HG02588 (cell line): ENCODE data around the gene IQCH.

ENCODE experiments used
- ATAC-seq: cut with Tn5 transposase; IDR thresholded peaks from one replicate; pipeline ENCODE4 v1.9.1; 2021; ENCODE audit warnings: mild to moderate bottlenecking, moderate library complexity; ENCODE audit not compliant: unreplicated experiment

Gene IQCH

DNA sequence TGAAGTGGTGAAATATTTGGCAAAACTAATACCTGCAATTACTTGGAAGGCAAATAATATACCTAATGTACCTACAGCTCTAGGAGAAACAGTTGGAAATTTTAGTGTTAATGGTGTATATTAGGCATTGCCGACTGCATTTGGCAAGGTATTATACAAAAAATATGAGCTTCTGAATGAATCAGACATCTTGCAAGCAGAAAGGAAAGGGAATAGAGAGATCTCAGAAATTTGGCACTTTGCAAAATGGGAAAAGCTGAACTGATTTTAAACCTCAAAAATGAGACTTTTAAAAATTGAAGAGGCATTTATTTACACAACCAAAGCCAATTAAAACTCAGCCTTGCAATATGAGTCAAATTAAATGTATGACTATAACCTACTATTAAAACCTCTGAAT lies 226.2 kb downstream of the IQCH start:
- ATAC-seq, result no peak

DNA sequence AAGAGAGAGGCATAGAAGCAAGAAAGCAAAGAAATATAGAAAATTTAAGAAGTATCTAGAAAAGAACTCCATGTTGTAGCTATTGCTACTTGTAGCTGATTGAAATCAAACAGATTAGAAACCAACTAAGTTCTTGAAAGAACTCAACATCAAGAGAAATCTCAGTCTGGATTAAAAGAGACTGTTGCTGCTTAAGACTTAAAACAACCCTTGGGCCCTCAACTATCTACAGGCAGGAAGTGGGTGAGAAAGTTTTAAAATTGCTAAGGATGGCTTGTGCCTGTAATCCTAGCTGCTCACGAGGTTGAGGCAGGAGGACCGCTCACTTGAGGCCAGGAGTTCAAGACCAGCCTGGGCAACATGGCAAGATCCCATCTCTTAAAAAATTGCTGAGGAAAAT lies 227.1 kb downstream of the IQCH start:
- ATAC-seq, result no peak

GRCh38 chr15:67495585-67495984 lies 241.0 kb downstream of the IQCH start:
- no peak for ATAC-seq

DNA sequence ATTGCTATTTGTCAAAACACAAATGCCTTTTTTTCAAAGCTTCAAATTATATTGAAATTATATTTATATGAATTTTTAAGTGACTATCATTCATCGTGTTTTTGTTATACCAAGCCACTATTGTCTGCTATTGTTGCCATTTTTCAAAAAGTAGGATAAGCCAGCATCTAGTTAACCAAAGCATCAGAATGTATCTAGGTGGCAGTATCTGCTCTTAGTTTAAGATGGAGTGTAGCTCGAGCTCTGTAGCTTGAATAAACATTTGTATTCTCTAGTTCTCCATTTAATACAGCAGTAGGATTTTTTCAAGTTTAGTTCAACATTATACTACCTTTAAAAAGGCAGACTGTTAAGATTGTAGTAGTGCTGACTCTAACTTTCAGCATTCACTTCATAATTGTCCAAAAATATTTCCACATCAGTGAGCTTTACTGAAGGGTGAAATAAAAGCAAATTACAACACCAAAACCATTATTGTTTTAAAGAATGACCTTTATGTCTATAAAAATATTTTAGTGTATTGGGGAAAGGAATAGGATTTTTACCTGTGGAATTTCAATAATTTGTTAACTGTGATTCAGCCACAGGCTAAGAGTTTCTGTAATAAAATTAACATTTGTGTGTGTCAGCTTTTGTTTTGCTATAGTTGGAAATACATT lies 246.7 kb downstream of the IQCH start:
- no peak for ATAC-seq

DNA sequence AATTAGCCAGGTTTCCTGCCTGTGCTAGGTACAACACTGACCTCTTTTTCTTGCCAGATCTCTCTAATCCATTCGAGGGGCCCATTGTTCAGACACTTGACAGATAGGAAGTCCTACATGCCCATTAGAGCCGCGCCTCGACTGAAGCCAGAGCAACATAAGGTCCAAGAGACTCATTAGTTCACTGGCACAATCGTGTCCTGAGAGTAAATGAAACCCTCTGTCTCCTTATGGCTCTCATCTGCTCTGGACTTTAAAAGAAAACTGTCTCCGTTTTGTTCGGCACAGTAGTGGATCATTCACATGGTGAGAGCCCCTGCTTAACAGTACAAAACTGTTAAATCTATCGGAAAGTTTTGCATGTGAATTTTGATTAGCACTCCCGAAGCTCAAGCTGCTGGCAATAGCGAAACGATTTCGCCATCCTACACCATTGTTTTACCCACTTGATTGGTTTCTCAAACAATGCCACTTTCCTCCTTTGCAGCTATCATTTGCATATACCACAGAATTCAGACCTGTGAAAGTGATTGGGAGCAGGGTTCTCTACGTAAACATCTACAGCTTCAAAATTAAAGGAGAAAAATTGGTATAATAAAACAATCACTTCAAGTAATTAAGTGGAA lies 247.4 kb downstream of the IQCH start:
- no peak for ATAC-seq

DNA sequence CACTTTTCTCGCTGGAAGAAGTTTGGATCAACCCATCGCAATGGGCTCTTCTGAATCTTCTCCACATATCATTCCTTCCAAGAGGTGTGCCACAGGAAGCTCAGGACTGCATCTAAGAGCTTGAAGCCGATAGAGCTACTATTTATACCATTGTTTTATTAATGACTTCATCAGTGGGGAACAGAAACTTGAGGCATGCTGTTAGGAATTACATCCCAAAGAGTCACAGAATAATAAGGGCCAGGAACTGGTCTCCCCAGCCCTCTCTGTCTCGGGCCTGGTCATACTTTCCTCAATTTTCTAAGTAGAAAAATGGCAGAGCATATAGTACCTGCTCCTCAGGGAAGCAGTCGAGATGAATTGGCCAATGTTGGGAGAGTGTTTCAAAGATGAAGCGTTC lies 249.5 kb downstream of the IQCH start:
- no peak for ATAC-seq

DNA sequence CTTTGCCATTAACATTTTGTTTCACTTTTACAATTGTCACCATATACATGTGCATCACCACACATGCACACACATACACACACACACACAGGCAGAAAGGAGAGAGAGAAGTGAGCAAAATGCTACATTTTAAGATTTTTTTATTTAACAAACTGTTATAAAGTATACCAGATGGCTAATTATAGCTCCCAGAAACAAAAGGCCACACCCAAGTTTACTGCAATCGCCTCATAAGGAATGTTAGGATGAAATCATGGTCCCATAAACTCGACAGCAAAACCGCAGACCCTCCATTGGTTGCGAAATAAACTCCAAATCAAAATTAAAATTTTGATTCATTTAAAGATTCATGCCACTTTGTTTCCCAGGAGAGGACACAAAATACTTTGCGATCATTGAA lies 250.2 kb downstream of the IQCH start:
- no peak for ATAC-seq

- ATAC-seq, result no peak
These were observed 251.3 kb downstream of the IQCH start for GRCh38 chr15:67505675-67506572.

DNA sequence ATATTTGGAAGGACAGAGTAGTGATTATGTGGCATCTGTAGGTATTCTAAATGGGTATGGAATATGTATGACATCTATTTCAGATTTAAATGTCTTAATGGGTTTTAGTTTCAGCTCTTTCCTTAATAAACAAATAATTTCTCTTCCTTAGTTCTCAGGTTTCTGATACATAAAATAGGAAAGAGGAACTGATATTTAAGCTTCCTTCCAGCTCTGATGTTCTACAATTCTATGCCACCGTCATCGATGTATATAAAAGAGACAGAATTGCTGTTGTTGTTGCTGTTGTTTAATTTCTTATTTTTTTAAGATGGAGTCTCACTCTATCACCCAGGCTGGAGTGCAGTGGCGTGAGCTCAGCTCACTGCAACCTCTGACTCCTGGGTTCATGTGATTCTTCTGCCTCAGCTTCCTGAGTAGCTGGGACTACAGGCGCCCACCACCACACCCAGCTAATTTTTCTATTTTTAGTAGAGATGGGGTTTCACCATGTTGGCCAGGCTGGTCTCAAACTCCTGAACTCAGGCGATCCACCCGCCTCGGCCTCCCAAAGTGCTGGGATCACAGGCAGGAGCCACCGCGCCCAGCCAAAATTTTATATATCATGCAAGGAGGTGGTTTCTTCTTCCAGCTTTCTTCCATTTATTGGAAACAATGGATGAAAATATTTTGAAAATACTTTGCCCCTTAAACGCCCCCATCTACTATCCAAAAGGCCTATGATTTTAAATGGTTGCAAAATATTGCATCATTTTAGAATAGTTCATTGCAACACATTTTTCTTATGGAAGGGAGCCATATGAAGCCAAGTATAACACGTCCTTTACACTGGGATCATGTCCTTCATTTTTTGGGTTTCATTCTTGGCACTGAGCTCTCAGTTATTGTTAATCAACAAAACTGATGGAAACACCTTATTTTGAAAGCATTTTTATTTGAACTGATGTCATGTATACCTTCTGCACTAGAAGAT lies 252.5 kb downstream of the IQCH start:
- no peak for ATAC-seq

- no peak for ATAC-seq
These were observed 253.8 kb downstream of the IQCH start for GRCh38 chr15:67508407-67508806.

GRCh38 chr15:67509918-67510317 lies 255.3 kb downstream of the IQCH start:
- no peak for ATAC-seq

GRCh38 chr15:67510597-67511190 lies 256.1 kb downstream of the IQCH start:
- no peak for ATAC-seq

DNA sequence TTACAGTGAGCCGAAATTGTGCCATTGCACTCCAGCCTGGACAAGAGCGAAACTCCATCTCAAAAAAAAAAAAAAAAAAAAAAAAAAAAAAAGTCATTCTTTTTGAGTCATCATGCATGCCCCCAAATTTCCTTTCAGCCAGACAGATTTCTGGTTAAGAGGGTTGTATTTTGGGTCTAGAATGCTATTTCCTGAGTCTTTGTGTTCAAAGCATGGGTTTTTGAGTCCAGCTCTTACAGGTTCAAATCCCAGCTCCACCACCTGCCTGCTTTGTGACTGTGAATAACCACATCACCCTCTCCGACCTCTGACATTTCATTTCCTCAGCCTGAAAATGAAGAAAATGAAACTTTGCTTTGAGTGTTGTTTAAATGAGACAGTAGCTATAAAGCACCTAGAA lies 257.0 kb downstream of the IQCH start:
- no peak for ATAC-seq

GRCh38 chr15:67512140-67512539 lies 257.6 kb downstream of the IQCH start:
- no peak for ATAC-seq

DNA sequence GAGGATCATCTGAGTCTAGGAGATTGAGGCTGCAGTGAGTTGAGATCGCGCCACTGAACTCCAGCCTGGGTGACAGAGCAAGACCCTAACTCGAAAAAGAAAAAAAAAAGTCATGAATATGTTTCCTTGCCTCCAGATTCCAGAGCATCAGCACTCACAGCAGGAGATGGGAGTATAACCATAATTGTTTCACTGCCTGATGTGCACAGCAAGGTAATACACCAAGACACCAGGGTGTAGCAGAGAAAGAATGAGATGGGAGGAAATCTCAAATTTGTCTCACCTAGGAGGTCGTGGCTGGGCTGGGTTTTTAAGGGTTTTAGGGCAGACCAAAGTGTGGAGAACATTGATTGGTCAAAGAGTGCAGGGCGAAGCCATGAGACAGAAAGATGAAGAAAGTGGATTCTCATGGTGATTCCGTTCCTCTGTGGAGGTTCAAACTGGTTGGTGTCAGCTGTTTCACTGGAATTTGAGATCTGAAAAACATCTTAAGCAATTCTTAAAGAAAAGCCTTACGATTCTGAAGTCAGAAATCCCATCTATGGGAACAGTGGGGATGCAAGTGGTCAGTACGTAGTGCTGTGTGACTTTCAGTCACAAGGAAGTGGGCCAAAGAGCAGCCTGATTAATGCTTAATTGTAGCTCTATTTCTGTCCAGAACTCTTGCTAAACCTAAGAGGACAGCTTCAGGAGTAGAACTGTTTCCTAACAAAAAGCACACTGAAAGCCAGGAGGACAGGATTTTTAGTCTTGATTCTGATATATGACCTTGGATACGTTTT lies 258.5 kb downstream of the IQCH start:
- ATAC-seq, result no peak

- ATAC-seq, result no peak
These were observed 260.5 kb downstream of the IQCH start for GRCh38 chr15:67515090-67515489.

- ATAC-seq, result no peak
These were observed 261.0 kb downstream of the IQCH start for GRCh38 chr15:67515557-67515956.

GRCh38 chr15:67520321-67521028 lies 265.9 kb downstream of the IQCH start:
- no peak for ATAC-seq
